Ammon's horn (tissue), 1 donor: ENCODE results near the gene LPCAT1.
"Not testable (repeated sequence)": the region's sequence is repeated elsewhere in the genome, so short reads cannot be mapped to it uniquely, and the experiment has no call there.

ENCODE experiments used
- DNase-seq: peaks from one replicate; pipeline ENCODE4 v3.0.0-alpha.2; 2016; ENCODE audit warnings: low spot score

Gene LPCAT1

DNA sequence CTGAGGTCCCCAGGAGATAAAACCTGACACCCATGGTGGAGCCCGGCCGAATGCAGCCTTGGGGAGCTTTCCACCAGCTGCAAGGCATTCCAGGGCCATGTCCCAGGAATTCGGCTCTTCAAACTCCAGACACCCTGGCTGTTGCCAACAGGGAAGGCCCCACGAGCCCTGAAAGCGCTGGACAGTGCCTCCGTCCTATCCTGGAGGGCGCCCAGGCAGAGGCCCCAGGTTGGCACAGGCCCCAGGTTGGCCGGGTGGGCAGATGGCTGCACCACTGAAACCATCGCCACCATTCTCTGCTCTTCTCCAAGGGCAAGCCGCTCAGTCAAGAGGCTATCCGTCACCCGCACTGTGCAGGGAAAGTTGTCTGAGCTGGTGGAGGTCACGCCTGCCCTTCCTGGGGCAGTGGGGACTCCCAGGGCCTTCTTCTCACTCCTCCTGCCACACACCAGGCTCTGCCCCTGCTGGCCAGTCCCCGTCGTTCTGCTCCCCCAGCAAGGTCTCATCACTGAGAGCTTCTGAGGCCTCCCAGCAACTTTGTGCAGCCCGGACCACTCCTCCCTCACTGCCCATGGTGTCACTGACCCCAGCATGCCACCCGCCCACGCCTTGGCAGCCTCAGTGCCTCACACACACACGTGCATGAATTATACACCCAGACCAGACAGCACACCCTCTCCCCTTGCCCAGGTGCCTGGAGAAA is 99.7 kb downstream of the LPCAT1 start:
- no peak for DNase-seq

DNA sequence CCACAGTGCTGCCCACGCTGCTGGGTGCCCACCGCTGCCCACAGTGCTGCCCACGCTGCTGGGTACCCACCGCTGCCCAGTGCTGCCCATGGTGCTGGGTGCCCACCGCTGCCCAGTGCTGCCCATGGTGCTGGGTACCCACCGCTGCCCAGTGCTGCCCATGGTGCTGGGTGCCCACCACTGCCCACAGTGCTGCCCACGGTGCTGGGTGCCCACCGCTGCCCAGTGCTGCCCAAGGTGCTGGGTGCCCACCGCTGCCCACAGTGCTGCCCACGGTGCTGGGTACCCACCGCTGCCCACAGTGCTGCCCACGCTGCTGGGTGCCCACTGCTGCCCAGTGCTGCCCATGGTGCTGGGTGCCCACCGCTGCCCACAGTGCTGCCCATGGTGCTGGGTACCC is 101.2 kb downstream of the LPCAT1 start:
- DNase-seq, result not testable (repeated sequence)

DNA sequence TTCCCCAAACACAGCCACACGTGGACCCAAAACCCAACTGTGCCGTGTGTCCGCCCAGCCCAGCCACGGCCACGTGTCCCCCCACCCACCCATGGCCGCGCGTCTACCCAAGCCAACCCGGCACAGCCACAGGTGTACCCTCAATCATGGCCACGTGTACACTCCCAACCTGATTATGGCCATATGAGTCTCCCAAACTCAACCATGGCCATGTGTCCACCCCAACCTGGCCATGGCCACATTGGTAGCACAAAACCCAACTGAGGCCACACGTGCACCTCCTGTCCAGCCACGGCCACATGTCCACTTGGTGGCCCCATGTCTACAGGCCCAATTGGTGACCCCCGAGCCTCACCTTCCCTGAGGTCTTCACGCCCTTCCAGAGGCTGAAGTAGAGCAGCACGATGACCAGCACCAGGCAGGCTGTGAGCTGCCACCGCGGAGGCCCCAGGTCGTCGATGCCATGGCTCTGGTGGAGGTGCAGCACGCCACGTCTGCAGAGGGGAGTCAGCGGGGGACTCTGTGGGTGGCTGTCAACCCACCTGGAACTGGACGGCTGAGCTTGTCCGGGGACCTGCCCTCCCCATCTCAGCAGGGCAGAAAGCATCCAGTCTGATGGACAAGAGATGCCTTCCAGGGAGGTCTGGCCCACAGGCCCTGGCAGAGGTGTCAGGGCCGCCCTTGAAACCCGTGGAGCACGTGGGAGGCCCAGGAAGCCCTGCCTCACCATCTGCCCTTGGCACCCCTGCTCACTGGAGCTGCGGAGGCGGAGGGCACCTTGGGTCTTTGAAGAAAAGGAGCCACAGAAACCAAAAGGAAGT is 102.0 kb downstream of the LPCAT1 start:
- DNase-seq, result no peak

DNA sequence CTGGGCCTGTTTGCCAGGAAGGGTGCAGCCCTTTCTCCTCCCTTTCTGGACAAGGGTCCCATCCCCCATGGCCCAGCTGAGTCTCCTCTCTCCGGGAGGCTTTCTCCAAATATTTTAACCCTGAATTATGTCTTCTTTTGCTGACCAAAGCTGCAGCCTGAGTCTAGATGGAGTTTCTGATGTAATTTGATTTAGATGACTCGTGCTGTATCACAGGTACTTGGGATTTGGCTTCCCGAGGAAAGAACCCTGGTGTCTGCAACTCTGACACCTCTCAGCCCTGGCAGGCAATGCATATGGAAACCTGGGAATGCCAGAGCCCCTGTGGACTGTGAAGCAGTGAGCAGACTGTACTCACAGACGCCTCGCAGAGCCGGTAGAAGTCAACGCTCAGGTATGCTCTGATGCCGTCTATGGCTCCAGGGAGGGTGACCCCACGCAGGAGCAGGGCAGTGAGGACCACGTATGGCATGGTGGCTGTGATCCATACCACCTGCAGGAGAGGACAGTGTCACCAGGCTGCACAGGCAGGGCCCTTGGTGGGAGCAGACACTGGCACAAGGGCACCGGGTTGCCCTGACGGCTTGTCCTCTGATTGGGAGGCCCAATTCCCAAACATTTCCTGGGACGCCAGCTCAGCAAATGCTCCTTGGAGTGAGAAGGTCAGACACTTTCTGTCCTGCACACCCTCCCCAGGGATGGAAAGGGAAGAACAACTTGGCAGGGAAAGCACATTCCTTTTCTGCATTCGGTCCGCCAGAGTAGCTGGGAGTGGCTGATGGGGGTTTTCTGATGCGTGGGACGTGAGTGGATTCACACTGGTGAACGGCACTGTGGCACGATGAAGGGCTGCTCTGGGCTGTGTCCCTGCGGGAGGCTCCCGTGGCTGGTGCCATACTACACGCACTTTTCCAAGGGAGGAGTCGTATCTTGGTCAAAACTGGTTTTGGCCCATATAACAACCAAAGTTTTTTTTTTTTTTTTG is 103.3 kb downstream of the LPCAT1 start:
- no peak for DNase-seq

DNA sequence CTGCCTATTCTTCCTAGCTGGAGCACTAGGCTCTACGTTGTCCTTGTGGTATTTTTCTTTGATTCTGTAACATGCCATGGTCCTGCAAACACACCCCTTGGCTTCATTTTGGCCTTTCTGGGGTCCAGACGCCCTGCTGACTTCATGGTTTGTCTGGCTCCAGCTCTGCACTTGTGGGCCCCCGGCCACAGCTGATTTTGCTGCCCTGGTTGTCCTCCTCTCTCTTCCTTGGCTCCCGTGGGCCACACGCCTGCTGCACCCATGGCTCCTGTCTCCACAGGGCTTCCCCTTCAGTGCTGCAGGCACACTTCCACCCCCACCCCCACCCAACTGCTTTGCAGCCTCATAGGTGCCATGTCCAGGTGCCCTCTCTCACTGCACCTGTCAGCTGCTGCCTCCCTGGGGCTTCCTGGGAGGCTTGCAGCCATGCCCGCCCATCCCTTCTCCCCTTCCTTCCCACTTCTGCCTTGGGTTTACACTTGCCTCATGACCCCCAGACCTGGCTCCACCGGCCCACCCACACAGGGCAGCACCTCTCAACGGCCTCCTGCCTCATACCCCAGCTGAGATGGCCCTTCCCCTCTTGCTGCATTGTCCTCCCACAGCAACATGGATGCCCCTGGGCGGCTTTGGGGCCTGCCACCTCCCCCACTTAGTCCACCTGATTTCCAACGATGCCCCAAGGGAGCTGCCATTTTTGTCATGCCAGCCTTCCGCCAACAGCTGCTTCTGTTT is 104.1 kb downstream of the LPCAT1 start:
- no peak for DNase-seq

DNA sequence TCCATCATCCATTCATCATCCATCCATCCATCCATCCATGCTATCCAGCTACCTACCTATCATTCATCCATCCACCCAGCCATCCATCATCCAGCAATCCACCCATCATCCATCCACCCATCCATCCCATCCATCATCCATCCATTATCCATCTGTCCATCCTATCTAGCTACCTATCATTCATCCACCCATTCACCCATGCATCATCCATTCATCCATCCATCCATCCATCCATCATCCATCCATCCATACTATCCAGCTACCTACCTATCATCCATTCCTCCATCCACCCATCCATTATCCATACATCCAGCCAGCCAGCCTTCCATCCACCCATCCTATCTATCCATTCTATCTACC is 104.9 kb downstream of the LPCAT1 start:
- no peak for DNase-seq

DNA sequence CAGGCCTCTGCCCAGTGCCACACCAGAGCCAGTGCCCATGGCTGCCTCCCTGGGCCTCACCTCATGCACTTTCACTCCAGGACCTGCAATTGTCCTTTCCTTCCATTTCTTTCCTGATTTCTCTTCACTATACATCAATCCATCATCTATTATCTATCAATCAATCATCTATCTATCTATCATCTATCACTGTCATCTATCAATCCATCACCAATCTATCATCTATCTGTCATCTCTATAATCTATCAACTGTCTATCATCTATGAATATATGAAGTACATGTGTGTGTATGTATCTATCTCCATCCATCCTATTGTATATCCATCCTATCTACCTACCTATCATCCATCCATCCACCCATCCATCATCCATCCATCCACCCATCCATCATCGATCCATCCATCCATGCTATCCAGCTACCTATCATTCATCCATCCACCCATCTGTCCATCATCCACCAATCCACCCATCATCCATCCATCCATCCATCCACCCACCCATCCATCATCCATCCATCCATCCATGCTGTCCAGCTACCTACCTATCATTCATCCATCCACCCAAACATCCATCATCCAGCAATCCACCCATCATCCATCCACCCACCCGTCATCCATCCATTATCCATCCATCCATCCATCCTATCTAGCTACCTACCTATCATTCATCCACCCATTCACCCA is 105.4 kb downstream of the LPCAT1 start:
- DNase-seq, result no peak

DNA sequence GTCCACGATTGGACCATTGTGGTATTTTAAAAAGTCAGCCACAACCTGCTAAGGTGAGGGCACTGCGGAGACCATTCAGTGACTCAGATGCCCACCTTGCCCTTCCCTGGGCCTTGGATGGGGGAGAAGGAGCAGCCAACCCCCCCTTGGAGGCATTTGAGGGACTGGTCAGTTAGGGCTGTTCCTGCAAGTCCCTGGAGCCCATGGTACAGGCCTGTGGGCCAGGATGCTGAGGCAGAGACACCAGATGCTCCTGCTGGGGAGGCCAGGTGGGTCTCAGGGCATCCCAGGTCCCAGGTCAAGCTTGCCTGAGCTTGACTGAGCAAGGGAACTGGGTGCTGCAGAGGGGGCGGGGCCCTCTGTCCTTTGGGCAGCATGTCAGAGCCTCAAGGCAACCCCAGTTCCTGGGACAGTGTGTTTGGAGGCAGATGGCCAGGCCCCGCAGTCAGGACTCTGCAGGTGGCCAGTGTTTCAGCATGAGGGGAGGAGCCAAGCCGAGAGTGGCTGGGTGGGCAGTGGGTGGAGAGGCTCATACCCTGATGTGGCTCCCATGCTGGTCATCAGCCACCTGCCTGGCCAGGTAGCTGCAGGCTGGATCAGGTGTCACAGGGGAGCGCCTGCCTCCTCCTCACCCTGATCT is 106.1 kb downstream of the LPCAT1 start:
- DNase-seq, result no peak

DNA sequence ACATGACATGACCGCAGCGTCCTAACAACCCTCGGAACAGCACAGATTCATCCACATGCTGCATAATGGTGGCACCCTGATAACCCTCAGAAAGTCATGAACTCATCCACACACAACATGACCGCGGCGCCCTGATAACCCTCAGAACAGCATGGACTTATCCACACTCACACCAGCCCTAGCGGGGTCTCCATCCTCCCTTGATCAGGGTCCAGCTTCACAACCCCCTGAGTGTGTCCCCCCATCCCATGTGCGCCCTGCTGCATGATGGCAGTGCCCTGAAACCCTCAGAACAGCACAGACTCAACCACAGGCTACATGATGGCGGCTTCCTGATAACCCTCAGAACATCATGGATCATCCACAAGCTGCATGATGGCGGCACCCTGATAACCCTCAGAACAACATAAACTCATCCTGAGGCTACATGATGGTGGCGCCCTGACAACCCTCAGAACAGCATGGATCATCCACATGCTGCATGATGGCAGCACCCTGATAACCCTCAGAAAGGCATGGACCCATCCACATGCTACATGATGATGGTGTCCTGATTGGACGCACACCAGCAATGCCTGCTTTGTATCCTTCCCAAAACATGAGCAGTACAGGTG is 106.8 kb downstream of the LPCAT1 start:
- no peak for DNase-seq

DNA sequence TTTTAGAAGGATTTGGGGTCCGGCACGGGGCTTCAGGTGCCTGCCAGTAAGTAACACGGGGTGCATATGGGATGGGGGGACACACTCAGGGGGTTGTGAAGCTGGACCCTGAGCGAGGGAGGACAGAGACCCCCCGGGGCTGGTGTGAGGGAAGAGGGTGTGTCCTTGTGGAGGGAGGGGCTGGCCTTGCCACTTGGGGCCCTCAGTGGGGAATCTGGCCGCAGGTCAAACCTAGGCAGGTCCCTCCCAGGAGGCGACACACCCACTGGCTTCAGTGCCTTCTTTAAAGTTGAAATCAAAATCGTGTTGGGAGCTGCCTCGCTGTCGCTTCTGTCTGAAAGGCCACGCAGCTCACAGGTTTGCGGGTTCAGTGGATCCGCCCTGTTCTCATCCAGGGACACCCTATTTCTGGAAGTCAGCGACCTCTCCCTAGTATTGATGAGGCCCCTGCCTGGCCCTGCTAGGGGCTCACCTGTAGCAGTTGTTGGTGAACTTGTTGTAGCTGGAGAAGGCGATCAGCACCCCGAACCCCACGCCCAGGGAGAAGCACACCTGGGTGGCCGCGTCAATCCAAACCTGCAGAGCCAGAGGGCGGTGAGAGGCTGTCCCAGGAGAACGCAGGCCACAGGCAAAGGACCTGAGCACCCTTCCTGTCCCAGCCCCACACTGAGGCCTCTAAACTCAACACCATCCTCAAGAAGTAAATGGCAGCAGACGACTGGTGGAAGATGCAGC is 108.0 kb downstream of the LPCAT1 start:
- DNase-seq, result no peak

DNA sequence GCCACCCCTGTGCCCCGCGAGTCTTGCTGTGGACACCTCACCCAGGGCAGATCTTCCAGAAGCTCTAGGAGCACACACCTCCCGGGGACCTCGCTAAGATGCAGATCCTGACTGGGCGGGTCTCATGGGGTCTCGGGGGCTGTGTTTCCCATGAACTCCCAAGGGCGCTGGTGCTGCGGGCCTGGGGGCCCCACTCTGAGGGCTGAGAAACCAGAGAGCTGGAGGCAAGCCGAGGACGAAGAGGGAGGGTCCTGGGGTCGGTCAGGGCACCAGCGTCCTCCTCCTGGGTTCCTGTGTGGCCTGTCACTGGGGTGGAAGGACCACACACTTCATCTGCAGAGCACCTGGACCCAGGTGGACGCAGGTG is 108.7 kb downstream of the LPCAT1 start:
- DNase-seq, result no peak

DNA sequence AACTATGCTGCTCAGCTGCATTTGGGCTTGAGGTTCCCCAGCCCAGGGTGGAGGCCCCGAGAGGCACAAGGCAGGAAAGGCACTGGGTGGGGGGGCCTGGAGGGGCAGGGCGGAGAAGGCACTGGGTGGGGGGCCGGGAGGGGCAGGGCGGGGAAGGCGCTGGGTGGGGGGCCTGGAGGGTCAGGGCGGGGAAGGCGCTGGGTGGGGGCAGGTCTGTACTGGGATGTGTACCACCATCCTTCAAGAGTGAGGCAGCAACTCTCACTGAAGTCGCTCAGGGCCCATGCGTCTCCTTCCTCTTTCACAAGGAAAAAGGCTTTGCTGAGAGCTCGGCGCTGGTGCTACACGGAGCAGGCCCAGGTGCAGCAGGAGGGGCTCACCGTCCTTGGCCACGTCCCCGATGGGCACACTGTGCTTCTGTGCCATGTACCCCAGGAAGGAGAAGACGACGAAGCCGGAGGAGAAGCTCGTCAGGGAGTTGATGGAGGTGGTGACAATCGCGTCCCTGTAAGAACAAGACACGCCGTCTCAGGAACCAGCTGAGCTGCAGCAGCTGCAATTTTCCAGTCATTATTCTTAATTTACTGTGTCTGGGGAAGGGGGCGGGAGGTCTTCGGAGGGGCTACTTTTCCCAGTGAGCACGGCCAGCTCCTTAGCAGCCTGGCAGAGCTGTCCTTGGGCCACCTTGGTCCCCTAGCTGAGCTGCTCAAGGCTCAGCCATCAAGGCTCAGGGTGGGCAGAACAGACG is 109.3 kb downstream of the LPCAT1 start:
- DNase-seq, result no peak

DNA sequence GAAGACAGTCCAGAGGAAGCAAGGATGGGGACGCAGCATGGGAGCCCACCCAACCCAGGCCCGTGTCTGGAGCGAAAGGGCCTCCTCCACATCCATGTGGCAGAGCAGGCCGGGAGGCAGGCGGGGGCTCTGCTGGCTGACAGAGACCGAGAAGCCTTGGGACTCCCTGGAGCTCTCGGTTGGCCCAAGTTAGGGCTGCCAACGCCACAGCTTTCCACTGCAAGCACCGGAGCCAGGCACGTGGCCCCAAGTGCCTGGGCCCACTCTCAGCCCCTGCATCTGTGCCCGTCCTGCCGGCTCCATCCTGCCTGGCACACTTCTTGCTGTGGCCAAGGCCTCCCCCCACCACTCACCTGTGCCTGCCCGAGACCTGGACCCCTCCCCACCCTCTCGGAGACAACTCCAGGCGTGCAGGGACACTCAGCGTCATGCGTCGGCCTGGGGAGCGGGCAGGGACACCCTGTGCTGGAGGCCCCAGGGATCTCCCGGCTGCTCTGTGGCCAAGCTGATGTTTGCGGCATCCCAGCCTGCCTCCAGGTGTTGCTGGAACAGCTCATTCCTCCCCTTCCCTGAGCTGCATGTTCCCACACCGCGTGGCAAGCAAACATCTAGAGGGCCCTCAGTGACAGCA is 110.0 kb downstream of the LPCAT1 start:
- DNase-seq, result no peak

DNA sequence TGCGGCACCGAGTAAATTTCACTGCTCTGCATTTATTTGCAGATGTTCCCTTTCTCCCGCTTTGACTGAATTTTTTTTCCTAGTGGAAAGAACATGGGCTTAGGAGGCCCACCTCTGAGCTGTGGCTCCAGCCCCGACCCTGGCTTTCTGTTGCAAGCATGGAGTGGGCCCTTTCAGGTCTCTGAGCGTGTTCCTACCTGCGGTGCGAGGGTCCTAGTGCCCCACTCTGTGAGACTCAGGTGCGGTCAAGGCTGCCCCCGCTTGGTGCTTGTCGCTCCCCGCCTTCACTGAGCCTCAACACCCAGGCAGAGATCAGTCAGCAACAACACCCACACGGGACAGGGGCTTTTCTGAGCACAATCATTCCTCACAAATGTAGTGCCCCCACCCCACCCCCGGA is 110.5 kb downstream of the LPCAT1 start:
- DNase-seq, result no peak

DNA sequence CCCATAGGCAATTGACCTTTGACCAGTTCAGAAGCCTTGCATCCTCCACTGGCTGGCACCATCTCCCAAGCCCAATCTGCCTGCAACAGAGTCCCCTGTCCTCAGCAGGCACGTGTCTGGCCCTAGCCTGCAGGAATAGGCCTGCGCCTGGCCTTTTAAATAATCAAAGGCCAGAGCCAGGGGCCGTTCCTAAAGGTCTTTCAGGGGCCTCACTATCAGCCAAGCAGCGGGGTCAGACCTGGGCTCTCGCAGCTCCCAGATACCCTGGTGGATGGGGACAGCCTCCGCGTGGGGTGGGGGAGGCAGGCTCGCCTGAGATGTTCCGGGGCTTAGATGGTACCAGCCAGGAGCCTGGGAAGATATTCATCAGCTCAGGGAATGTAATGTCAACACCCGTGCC is 111.1 kb downstream of the LPCAT1 start:
- no peak for DNase-seq

DNA sequence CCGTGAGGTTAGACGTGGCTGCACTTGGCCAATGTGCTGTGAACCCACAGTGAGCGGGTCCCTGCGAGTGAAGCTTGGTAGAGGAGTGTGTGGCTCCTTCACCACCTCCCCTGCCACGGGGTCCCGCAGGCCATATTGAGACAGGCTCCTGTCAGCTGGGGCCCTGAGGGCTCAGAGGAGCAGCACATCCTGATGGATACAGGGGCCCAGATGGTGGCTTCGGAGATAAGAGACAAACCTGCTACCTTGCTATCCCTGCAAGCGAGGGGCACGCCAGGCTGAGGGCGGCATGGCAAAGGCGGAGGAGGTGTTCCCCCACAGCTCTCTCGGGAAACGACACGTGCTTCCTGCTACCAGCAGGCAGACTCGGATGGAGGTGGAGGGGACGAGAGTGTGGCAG is 111.6 kb downstream of the LPCAT1 start:
- DNase-seq, result no peak
